HG03521 (cell line): ENCODE results near the gene CPSF4L.

Experiments
- ATAC-seq: cut with Tn5 transposase; IDR thresholded peaks from one replicate; pipeline ENCODE4 v1.9.1; 2021; ENCODE audit warnings: mild to moderate bottlenecking, moderate library complexity; ENCODE audit not compliant: unreplicated experiment

CPSF4L gene

GRCh38 chr17:73237714-73238113, 24.0 kb downstream of the CPSF4L start:
- ATAC-seq, result no peak

- no peak for ATAC-seq
Observed at GRCh38 chr17:73234736-73235135, 26.9 kb downstream of the CPSF4L start.

GRCh38 chr17:73232587-73233373, 28.9 kb downstream of the CPSF4L start:
- peak; percentile 9 for ATAC-seq

GRCh38 chr17:73231841-73232586, 29.7 kb downstream of the CPSF4L start:
- peak; percentile 86 for ATAC-seq

GRCh38 chr17:73231395-73231794, 30.3 kb downstream of the CPSF4L start:
- ATAC-seq, result no peak

- no peak for ATAC-seq
Observed at GRCh38 chr17:73230088-73230487, 31.6 kb downstream of the CPSF4L start.

- no peak for ATAC-seq
Observed at GRCh38 chr17:73228748-73229236, 32.9 kb downstream of the CPSF4L start.

- no peak for ATAC-seq
Observed at GRCh38 chr17:73227944-73228343, 33.7 kb downstream of the CPSF4L start.

- ATAC-seq, result no peak
Observed at GRCh38 chr17:73227379-73227778, 34.3 kb downstream of the CPSF4L start.

GRCh38 chr17:73226556-73227172, 35.0 kb downstream of the CPSF4L start:
- no peak for ATAC-seq

GRCh38 chr17:73224663-73225305, 36.9 kb downstream of the CPSF4L start:
- ATAC-seq, result no peak

GRCh38 chr17:73224237-73224636, 37.4 kb downstream of the CPSF4L start:
- no peak for ATAC-seq

- no peak for ATAC-seq
Observed at GRCh38 chr17:73223626-73224230, 38.0 kb downstream of the CPSF4L start.

- ATAC-seq, result no peak
Observed at GRCh38 chr17:73215447-73215846, 46.2 kb downstream of the CPSF4L start.

- ATAC-seq, result no peak
Observed at GRCh38 chr17:73214851-73215250, 46.8 kb downstream of the CPSF4L start.

GRCh38 chr17:73214008-73214407, 47.7 kb downstream of the CPSF4L start:
- no peak for ATAC-seq

GRCh38 chr17:73211745-73212144, 49.9 kb downstream of the CPSF4L start:
- no peak for ATAC-seq

- no peak for ATAC-seq
Observed at GRCh38 chr17:73210002-73210678, 51.5 kb downstream of the CPSF4L start.

GRCh38 chr17:73209436-73209835, 52.2 kb downstream of the CPSF4L start:
- ATAC-seq, result no peak

GRCh38 chr17:73208139-73208827, 53.4 kb downstream of the CPSF4L start:
- ATAC-seq, result no peak
